ENCODE data around the gene POLR3H. TPM values are rescaled to one million over a fixed set of nuclear protein-coding genes. Genes with fewer than 3 reads are reported as not detected.
"Not testable (repeated sequence)": the region's sequence is repeated elsewhere in the genome, so short reads cannot be mapped to it uniquely, and the experiment has no call there.

The POLR3H gene
- total RNA-seq (2014; rRNA removed; shearing (Covaris generic)), result 12.9 and 14.7 TPM in 2 replicates

- H3K27me3 ChIP-seq, result no peaks in the 10 kb centered on the region
- DNase-seq, result peak; percentile 97 to 99
- H3K36me3 ChIP-seq, result no peaks in the 10 kb centered on the region
- H3K27ac ChIP-seq, result peak within 1 kb of the TSS; percentile 33; the same call in 1 of the 2 replicates
- no peaks in the 10 kb centered on the region for H3K9me3 ChIP-seq (replicated peaks)
- H3K4me3 ChIP-seq, result peak within 1 kb of the TSS; percentile 80
- peaks cover 11% of the 10 kb centered on the region; the same call in 1 of the 2 replicates for H3K4me1 ChIP-seq
These were observed at the start of gene POLR3H for GRCh38 chr22:41543854-41544670. Gene POLR3H, minus strand, starts transcription at chr22:41544470. Its CDS starts 369 bp downstream, at chr22:41544101.

- not testable (repeated sequence) for DNase-seq; H3K27me3 ChIP-seq; H3K4me1 ChIP-seq; H3K27ac ChIP-seq; H3K36me3 ChIP-seq; H3K9me3 ChIP-seq (replicated peaks); H3K4me3 ChIP-seq
These were observed 49.2 kb upstream of the POLR3H start for GRCh38 chr22:41593336-41593960.

- no peaks in the 10 kb centered on the region for H3K27me3 ChIP-seq
- no peaks in the 10 kb centered on the region for H3K4me1 ChIP-seq
- H3K27ac ChIP-seq, result peak within 1 kb of the TSS; percentile 21; the same call in 1 of the 2 replicates
- peak within 1 kb of the TSS; percentile 71 for H3K4me3 ChIP-seq
- peak; percentile 100 for DNase-seq
- H3K9me3 ChIP-seq (replicated peaks), result no peaks in the 10 kb centered on the region
- H3K36me3 ChIP-seq, result no peaks in the 10 kb centered on the region
These were observed 45.3 kb upstream of the POLR3H start, which contains the start of gene PMM1 for GRCh38 chr22:41589391-41590241. Gene PMM1, minus strand, starts transcription at chr22:41589840. Its CDS starts 35 bp downstream, at chr22:41589805.

GRCh38 chr22:41587347-41587723 is 43.1 kb upstream of the POLR3H start:
- Histone ChIP-seq H3K9me3 (replicated peaks) (no peaks in the 10 kb centered on the region), H3K27ac (no peak overlapping the region), H3K27me3 (no peaks in the 10 kb centered on the region), H3K4me3 (no peak overlapping the region), H3K4me1 (no peaks in the 10 kb centered on the region), H3K36me3 (no peaks in the 10 kb centered on the region)
- no peak for DNase-seq

- DNase-seq, result no peak
- Histone ChIP-seq H3K9me3 (replicated peaks) (no peaks in the 10 kb centered on the region), H3K4me1 (no peaks in the 10 kb centered on the region), H3K27ac (no peak overlapping the region), H3K36me3 (no peaks in the 10 kb centered on the region), H3K4me3 (no peak overlapping the region), H3K27me3 (no peaks in the 10 kb centered on the region)
These were observed 41.6 kb upstream of the POLR3H start for GRCh38 chr22:41585898-41586297.

GRCh38 chr22:41584881-41585280 is 40.6 kb upstream of the POLR3H start:
- no peak for DNase-seq
- Histone ChIP-seq H3K9me3 (replicated peaks) (no peaks in the 10 kb centered on the region), H3K27me3 (no peaks in the 10 kb centered on the region), H3K4me1 (no peaks in the 10 kb centered on the region), H3K36me3 (no peaks in the 10 kb centered on the region), H3K4me3 (no peak overlapping the region), H3K27ac (no peak overlapping the region)

- no peaks in the 10 kb centered on the region for H3K36me3 ChIP-seq
- DNase-seq, result no peak
- H3K27ac ChIP-seq, result no peak overlapping the region
- H3K9me3 ChIP-seq (replicated peaks), result no peaks in the 10 kb centered on the region
- H3K4me3 ChIP-seq, result no peak overlapping the region
- H3K27me3 ChIP-seq, result no peaks in the 10 kb centered on the region
- H3K4me1 ChIP-seq, result no peaks in the 10 kb centered on the region
These were observed 38.4 kb upstream of the POLR3H start for GRCh38 chr22:41582694-41583093.

- H3K4me3 ChIP-seq, result no peak overlapping the region
- no peaks in the 10 kb centered on the region for H3K4me1 ChIP-seq
- H3K27ac ChIP-seq, result no peak overlapping the region
- H3K27me3 ChIP-seq, result no peaks in the 10 kb centered on the region
- no peaks in the 10 kb centered on the region for H3K36me3 ChIP-seq
- no peak for DNase-seq
- H3K9me3 ChIP-seq (replicated peaks), result no peaks in the 10 kb centered on the region
These were observed 35.7 kb upstream of the POLR3H start for GRCh38 chr22:41579997-41580355.

GRCh38 chr22:41579297-41579996 is 35.2 kb upstream of the POLR3H start:
- H3K9me3 ChIP-seq (replicated peaks), result no peaks in the 10 kb centered on the region
- no peaks in the 10 kb centered on the region for H3K27me3 ChIP-seq
- no peaks in the 10 kb centered on the region for H3K4me1 ChIP-seq
- no peak overlapping the region for H3K27ac ChIP-seq
- no peak overlapping the region for H3K4me3 ChIP-seq
- no peak for DNase-seq
- H3K36me3 ChIP-seq, result no peaks in the 10 kb centered on the region

- no peaks in the 10 kb centered on the region for H3K27me3 ChIP-seq
- no peak for DNase-seq
- no peak overlapping the region for H3K4me3 ChIP-seq
- no peaks in the 10 kb centered on the region for H3K9me3 ChIP-seq (replicated peaks)
- no peaks in the 10 kb centered on the region for H3K4me1 ChIP-seq
- H3K27ac ChIP-seq, result no peak overlapping the region
- no peaks in the 10 kb centered on the region for H3K36me3 ChIP-seq
These were observed 34.5 kb upstream of the POLR3H start for GRCh38 chr22:41578818-41579217.

GRCh38 chr22:41578114-41578513 is 33.8 kb upstream of the POLR3H start:
- no peaks in the 10 kb centered on the region for H3K9me3 ChIP-seq (replicated peaks)
- no peaks in the 10 kb centered on the region for H3K36me3 ChIP-seq
- no peak overlapping the region for H3K27ac ChIP-seq
- DNase-seq, result no peak
- no peaks in the 10 kb centered on the region for H3K27me3 ChIP-seq
- H3K4me3 ChIP-seq, result no peak overlapping the region
- no peaks in the 10 kb centered on the region for H3K4me1 ChIP-seq

GRCh38 chr22:41576877-41577276 is 32.6 kb upstream of the POLR3H start:
- no peak overlapping the region for H3K4me3 ChIP-seq
- no peaks in the 10 kb centered on the region for H3K27me3 ChIP-seq
- peak; percentile 47 to 59 for DNase-seq
- no peaks in the 10 kb centered on the region for H3K9me3 ChIP-seq (replicated peaks)
- H3K27ac ChIP-seq, result no peak overlapping the region
- H3K4me1 ChIP-seq, result no peaks in the 10 kb centered on the region
- H3K36me3 ChIP-seq, result no peaks in the 10 kb centered on the region

GRCh38 chr22:41575533-41575932 is 31.3 kb upstream of the POLR3H start:
- Histone ChIP-seq H3K4me3 (no peak overlapping the region), H3K36me3 (no peaks in the 10 kb centered on the region), H3K27ac (no peak overlapping the region), H3K4me1 (no peaks in the 10 kb centered on the region), H3K9me3 (replicated peaks) (no peaks in the 10 kb centered on the region), H3K27me3 (no peaks in the 10 kb centered on the region)
- DNase-seq, result no peak

GRCh38 chr22:41574847-41575381 is 30.6 kb upstream of the POLR3H start:
- Histone ChIP-seq H3K27ac (no peak overlapping the region), H3K4me3 (no peak overlapping the region), H3K4me1 (no peaks in the 10 kb centered on the region), H3K27me3 (no peaks in the 10 kb centered on the region), H3K9me3 (replicated peaks) (no peaks in the 10 kb centered on the region), H3K36me3 (no peaks in the 10 kb centered on the region)
- DNase-seq, result no peak

Measured in SJCRH30 (cell line).